Measurements from ENCODE around the gene CACNA1I.

CACNA1I gene

DNA sequence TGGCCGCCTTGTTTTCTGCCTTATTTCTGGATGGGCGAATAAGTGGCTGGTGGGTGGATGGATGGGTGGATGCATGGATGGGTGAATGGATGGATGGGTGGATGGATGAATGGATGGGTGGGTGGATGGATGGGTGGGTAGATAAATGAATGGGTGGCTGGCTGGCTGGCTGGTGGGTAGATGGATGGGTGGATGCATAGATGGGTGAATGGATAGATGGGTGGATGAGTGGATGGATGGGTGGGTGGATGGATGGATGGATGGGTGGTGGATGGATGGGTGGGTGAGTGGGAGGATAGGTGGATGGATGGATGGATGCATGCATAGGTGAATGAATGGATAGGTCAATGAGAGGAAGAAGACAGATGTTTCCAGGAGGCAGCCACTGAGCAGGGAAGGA, 98.9 kb downstream of the CACNA1I start:
- no peak for DNase-seq

DNA sequence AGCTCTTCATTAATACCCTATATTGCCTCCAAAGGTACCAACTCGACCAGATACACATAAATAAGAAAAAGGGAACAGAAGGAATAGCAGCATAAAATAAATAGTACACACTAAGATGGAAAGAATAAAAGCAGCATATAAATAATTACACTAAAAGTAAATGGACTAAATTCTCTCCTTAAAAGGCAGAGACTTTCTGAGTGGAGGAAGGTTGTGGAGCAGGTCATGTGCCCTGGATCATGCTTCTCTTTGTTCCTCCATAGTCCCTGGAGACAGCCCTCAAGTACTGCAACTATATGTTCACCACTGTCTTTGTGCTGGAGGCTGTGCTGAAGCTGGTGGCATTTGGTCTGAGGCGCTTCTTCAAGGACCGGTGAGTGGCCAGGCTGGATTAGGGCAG, 101.4 kb downstream of the CACNA1I start:
- DNase-seq = no peak

DNA sequence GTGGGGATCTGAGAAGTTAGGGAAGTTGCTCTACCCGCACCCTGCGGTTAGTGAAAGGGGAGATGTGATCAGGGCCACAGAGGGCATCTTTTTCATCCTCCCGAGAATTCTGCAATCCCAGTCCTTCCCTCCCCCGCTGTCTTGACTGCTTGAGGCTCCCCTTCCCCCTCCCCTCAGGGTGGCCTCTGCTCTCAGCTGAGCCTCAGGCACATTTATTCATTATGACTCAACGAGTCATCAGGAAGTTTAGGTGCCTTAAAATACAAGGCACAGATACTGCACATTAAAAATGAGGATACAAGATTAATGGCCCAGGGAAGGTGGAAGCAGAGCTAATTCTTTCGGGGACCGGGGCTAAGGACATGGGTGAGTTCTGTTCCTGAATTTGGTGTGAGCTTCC, 104.0 kb downstream of the CACNA1I start:
- peak; percentile 51 for DNase-seq

DNA sequence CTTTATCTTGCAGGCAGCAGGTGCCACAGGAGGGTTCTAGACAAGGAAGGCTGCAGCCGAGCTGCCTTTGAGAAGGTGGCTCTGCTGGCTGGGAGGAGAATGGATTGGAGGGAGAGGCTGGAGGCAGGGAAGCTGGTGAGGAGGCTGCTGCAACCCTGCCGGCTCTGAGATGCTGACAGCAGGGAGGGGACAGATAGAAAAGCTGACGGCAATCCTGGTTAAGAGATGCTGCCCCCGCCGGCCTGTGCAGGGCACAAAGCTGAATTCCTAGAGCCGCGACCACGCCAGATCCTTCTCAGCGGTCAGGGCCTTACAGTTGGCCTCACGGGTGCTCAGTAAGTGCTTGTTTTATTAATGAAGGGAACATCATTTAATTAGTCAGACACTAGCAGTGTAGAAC, 105.4 kb downstream of the CACNA1I start:
- no peak for DNase-seq

DNA sequence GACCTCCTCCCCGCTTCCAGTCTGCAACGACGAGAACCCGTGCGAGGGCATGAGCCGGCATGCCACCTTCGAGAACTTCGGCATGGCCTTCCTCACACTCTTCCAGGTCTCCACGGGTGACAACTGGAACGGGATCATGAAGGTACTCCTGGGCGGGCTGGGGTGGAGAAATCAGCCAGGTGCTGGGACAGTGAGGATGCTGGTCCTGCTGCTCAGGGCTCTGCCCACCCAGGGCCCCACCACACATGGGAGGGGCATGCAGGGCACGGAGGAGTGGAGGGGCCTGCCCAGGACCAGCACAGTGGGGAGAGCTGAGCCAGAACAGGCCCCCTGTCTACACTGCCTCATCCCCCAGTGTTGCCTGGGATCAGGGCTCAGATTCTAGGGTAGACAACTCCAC, 107.4 kb downstream of the CACNA1I start:
- no peak for DNase-seq

DNA sequence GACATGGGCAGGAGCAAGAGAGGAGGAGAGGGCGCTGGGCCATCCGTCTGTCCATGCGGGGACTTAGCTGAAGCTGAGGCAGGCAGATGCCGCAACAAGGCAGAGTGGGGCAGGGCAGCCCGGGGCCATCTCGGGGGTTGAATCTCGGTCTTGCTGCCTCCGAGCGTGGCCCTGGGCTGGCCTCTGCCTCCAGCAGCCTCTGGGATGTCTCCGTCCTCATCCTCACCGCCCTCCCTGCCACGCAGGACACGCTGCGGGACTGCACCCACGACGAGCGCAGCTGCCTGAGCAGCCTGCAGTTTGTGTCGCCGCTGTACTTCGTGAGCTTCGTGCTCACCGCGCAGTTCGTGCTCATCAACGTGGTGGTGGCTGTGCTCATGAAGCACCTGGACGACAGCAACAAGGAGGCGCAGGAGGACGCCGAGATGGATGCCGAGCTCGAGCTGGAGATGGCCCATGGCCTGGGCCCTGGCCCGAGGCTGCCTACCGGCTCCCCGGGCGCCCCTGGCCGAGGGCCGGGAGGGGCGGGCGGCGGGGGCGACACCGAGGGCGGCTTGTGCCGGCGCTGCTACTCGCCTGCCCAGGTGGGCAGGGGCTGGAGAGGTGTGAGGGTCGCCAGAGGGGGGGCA, 108.4 kb downstream of the CACNA1I start:
- no peak for DNase-seq

DNA sequence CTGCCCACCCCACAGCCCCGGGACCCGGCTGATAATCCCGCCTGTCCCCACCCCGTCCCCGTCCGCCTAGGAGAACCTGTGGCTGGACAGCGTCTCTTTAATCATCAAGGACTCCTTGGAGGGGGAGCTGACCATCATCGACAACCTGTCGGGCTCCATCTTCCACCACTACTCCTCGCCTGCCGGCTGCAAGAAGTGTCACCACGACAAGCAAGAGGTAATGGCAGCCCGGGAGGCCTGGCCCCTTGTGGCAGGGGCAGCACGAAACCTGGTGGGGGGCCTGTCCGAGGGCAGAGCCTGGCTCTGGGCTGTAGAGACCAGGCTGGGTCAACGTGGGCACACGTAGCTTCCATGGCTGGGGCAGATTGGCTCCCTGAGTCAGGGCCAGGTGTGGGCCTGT, 109.1 kb downstream of the CACNA1I start:
- no peak for DNase-seq

DNA sequence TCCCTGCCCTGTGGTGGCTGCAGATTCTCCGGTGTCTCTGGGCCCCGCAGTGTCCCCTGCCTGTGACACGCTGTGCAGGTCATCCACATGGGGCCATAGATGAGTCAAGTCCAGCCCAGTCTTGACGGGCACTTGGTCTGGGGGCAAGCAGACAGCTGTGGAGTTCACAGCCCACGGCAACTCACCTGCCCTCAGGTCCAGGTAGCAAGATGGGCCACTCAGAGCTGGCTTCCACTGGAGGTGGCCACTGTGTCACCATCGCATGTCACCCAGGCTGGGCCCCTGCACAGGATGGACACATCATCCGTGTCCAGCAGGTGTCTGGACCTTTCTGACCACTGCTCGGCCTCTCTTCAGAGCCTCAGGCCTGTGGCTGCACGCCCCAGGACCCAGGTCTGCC, 109.9 kb downstream of the CACNA1I start:
- no peak for DNase-seq

DNA sequence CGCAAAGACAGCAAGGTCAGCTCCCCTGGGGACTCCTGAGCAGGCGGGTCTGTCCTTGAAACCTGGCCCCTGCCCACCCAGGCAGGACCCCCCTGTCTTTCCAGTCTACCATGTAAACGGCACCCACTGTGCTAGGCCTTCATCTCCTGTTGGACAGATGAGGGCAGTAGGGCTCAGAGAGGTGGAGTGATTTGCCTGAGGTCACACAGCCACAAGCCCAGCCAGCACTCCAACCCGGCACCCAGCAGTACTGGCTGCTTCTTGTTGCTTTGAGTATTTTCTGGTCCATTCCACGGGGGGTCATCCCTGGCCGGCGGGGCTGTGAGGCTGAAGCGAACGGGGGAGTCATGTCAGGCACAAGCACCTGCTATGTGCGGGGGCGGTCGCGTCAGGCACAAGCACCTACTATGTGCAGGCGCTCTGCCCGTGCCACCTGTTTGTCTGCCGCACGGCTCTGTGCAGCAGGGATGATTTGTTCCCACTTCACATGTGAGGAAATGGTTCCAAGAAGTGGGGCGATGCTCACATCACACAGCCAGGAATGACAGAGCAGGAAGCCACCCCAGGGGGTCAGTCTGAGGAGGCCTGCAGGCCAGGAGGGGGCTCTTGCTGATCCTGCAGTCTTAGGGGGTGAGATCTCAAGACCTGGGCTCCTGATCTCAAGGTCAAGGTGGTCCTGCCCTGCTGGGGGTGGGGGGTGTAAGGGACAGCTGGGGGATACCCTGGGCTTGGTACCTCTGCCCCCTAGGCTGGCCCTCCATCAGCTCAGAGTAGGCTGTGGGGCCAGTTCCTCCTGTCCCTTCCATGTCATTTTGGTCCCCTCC, 110.7 kb downstream of the CACNA1I start:
- no peak for DNase-seq

DNA sequence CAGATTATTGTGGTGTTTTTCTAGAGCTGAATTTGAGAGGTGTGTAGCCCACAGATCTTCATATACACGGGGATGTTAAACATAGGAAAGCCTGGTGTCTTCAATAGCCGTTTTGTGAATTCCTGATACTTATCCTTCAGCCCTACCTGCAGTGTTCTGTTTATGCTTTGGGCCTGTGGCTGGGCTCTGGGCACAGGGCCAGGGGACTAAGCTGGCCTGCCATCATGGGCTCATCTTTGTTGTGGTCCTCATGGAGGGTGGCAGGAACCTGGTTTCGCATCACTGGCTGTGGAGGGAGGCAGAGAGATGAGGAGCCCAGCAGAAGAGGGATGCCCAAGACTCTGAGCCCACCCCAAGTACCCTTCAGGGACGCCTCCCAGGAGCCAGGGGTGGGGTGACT, 112.4 kb downstream of the CACNA1I start:
- no peak for DNase-seq

DNA sequence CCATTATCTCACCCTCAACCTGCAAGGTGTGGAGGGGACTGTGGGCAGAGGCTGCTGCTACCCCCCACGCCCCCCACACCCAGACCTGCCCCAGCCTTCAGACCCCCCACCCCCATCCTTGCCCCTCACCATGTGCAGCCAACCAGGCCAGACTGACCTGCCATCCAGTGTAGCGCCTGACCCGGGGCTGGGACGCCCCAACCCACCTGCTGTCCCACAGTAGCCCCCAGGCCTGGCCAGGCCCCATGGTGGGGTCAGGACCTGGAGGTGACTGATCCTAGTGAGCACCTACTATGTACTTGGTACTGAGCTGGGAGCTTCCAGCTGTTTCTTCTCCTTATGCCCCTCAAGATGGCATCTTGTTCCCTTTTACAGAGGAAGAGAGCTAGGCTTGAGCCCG, 113.1 kb downstream of the CACNA1I start:
- no peak for DNase-seq

DNA sequence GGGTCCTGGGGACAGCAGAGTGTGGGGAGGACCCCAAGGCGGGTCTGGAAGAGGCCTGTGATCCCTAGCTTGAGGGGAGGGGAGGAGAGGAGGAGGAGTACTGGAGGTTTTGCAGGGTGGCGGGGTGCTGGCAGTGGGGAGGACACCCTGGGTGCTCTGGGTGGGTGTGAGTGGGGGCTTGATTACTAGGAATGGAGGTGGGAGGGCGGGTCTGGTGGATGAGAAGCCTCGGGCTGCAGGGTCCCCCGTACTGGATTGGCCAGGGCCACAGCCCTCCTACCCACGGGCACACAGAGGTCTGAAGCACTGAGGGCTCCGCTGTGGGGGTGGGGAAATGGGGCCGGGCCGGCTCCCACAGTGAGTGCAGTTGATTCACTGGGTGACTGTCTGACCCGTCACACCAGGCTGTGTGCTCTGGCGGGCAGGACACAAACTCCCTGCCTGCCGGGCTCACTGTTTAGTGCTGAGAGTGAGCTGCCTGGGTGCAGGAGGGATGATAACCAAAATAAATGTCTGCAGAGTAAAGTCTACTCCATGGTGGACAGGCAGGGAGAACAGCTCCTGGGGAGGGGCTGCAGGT, 114.2 kb downstream of the CACNA1I start:
- DNase-seq = no peak

DNA sequence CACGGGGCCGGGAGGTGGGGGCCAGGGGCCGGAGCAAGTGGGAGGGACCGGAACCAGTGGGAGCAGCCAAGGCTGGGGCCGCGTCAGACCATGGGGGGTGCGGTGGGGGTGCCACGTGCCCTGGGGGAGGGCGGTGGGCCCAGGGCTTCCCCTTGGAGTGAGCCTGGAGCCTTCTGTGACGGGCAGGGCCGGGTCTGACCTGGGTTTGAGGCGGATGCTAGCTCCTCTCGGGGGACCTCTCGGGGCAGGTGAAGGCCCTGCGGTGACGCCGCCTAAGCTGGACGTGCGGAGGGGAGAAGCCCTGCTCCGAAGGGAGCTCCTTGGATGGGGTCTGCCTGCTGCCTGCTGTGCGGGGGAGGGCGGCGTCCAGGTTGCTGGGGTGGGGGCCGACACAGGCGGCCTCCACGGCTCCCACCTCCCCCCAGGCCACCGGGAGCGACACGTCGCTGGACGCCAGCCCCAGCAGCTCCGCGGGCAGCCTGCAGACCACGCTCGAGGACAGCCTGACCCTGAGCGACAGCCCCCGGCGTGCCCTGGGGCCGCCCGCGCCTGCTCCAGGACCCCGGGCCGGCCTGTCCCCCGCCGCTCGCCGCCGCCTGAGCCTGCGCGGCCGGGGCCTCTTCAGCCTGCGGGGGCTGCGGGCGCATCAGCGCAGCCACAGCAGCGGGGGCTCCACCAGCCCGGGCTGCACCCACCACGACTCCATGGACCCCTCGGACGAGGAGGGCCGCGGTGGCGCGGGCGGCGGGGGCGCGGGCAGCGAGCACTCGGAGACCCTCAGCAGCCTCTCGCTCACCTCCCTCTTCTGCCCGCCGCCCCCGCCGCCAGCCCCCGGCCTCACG, 115.0 kb downstream of the CACNA1I start:
- no peak for DNase-seq

DNA sequence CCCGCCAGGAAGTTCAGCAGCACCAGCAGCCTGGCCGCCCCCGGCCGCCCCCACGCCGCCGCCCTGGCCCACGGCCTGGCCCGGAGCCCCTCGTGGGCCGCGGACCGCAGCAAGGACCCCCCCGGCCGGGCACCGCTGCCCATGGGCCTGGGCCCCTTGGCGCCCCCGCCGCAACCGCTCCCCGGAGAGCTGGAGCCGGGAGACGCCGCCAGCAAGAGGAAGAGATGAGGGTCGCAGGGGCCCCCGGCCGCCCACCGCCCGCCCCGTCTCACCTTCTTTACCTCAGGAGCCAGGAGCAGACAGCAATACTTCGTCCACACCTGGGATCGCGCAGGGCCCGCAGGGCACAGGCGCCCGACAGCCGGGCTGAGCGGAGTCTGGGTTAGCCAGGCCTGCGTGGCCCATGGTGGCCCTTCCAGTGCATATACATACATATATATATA, 115.6 kb downstream of the CACNA1I start:
- no peak for DNase-seq

DNA sequence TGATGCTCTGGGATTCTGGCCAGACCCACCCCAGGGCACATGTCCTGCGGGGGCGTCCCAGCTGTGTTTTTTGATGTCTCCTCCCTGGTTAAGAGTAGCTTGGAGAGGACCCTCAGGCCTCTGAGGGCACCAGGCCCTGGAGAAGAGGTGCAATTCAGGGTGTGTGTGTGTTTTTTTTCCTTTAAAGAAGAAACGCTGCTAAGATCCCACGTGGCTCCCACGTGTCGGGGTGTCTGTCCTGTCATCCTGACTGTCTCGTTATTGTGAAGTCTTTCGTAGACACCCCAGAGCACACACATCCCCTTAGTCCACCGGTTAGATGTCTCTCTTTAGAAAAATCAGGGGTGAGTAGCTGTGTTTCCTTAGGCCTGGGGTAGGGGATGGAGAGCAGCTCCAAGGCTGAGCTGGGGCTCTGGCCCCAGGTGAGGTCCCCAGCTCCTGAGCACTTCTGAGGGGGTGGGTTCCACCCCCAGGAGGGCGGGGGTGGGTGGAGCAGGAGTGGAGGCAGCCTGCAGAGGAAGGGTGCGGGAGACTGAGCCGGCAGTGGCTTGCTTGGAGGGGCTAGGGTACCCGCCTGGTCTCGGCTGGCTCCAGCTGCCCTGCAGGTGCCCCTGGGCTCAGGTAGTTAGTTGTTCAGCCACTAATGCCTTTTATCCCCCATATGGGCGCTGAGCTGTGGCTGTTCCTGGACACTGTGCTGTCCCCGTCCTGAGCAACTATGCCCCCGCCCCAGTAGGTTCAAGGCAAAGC, 116.4 kb downstream of the CACNA1I start:
- no peak for DNase-seq

DNA sequence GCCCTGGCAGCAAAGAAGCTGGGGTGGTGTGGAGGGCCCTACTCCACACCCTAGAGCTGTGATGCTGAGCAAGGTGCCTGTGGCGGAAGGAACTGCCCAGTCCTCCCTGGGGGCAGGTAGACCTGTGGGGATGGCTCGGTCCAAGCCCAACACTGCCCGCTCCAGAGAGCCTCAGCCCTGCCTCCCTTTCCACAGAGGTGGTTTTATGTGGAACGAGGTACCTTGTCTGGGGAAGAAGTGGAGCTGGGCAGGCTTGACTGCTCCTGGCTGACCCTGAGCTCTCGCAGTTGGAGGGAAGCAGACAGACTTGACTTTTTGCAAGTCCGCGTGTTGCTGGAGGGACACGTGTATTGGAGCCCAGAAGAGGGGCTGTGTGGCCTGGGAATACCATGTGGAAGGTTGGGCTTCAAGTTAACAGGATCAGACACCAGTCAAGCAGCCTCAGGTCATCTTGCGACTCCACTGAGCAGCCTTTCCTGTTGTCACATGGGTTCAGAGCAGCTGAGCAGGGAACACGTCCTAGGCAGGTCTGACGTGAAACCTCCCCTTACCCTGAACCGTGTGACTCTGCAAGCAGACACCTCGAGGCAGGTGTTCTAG, 117.7 kb downstream of the CACNA1I start:
- no peak for DNase-seq

DNA sequence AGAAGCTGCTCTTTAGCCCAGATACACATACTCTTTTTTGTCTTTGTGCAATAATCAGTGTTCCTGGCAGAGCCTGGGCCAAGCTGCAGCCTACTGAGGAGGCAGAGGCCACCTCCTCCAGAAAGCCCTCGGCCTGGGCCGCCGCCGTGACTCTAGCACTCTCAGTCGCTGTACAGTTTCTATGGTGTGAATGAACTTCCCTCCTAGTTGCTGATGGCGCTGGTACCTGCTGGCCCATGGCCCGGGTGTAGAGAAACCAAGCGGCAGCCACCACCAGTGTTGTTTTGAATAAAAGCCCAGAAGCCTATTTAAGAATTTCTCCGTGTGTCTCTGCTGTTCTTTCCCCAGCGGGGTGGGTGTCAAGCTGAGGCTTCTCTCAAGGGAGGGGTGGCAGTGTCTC, 118.9 kb downstream of the CACNA1I start:
- no peak for DNase-seq

DNA sequence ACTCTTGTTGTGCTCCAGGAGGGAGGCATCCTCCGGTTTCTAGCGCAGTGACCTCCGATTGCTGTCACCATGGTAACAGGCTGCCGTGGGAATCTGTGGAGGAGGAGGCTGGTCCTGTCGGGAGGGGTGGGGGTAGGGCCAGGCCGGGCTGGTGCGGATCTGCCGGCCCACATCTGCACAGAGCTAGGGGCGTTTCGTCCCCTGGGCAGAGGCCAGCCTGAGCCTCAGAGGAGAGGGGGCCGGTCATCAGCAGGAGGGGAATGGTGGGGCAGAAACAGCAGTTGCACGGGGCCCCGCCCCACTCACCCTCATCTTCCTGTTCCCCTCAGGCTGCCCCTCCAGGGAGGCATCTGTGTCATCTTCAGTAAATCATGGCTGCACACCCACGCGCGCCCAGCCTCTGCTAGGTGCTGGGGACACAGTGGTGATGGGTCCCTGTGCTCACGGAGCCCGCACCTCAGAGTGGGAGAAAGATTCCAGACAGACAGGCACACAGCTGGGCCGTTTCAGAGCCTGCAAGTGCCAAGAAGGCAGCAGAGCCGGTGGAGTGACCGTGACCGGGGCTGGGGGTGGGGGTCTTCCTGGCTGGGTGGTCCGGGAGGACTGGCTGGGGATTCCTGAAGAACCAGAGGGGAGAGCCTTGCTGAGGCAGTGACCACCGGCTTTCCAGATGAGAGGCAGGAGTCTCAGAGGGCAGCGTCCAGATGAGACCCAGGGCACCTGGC, 120.5 kb downstream of the CACNA1I start:
- DNase-seq = no peak

DNA sequence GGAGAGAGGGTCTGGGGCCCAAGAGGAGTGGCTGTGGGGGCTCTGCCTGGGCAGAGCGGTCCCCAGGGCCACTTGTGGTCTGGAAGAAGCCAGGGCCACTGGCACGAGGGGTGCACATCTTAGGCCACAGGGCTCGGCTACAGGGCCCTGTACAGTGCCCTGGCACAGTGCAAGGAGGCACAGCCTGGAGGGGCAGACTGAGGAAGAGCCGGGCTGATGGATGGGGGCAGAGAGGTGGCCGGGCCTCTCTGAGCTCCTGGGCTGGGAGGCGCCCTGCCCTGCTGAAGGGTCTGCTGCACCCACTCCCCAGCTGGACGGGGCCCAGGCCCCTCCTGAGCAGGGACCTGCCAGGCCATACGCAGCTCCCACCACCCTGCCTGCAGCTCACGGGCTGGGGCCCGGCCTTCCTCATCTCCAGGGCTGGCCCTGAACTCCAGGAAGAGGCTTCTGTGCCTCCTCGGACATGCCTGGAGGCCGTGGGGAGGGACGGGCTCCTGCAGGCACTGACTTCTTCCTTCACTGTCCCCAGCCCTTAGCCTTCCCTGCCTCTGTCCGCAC, 123.5 kb downstream of the CACNA1I start:
- no peak for DNase-seq

DNA sequence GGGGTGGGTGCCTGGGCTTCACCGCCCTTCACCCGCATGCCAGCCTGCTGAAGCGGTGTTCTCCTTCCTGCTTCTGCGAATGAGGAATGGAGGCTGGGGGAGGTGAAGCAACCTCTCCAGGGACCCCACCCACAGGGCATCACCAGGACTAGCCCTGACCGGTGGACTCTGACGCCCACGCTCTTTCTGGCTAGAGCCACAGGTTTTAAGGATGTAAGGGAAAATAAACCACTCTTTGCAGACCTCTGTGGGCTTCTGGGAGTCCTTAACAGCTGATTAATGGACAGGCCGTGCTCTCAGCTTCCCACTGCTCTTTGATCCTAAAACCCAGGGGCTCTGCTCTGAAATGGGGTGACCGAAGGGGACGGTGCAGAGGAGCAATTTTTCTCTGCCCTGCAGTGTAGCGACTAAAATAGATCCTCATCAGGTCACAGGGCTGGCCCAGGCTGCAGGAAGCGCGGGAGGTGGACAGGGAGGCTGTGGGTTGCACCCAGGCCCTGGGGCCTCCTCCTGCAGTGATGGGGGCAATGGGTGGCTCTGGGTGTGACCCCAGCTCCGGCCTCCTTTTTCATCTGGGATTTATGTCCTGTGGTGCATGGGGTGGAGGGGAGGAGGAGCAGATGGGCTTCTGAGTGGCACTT, 127.4 kb downstream of the CACNA1I start:
- DNase-seq = no peak
